ENCODE results near the gene ASCC3.
"Not testable (repeated sequence)": the region's sequence is repeated elsewhere in the genome, so short reads cannot be mapped to it uniquely, and the experiment has no call there.

Gene ASCC3

DNA sequence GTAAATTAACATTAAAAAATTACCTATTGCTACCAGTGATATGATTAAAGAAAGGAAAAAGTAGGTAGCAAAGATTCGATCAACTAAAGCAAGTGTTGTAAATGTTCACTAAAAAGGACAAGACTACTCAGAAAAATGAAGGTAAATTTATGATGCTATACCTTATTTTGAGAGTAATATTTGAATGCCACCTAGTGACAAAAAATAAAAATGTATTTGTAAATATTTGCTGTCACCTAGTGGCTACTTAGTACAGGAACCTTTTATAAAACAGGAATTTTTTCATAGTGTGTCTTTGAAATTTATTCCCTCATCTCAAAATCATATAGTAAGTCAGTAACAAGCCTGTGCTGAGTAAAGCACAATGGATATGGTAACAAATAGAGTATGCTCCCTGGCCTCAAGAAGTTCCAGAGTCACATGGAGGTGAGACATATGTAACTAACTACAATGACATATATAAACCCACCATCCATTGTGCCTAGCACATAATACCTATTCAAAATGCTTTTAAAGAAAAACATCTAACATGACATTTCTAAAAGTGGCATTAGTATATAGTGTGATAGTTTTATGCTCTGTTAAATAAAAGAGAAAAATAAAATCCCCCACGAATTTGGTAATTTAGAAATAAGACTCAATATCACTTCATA is 223.3 kb downstream of the ASCC3 start:
- DNase-seq: peak; percentile 2

DNA sequence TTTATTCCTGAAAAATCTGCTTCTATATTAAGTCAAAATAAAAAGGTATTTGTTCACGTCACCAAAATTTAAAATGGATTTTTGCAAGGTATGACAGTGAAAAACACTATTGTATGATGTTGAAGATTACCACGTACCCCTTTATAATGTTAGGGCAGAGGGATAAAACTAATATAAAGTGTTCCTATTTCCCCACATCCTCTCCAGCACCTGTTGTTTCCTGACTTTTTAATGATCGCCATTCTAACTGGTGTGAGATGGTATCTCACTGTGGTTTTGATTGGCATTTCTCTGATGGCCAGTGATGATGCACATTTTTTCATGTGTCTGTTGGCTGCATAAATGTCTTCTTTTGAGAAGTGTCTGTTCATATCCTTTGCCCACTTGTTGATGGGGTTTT is 240.0 kb downstream of the ASCC3 start:
- not testable (repeated sequence) for DNase-seq

DNA sequence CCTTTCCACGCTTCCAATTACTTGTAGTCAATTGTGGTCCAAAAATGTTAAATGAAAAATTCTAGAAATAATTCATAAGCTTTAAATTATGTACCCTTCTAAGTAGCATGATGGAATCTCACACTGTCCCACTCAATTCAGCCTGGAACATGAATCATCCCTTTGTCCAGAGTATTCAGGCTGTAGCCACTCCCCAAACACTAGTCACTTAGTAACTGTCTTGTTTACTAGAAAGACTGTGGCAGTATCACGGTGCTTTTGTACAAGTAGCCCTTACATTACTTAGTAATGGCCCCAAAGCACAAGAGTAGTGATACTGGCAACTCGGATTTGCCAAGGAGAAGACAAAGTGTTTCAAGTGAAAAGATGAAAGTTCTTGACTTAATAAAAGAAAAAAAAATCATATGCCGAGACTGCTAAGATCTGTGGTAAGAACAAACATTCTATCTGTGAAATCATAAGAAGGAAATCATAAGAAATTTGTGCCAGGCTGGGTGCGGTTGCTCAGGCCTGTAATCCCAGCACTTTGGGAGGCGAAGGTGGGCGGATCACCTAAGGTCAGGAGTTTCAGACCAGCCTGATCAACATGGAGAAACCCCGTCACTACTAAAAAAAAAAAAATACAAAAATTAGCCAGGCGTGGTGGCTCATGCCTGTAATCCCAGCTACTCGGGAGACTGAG is 247.9 kb downstream of the ASCC3 start:
- DNase-seq: no peak

DNA sequence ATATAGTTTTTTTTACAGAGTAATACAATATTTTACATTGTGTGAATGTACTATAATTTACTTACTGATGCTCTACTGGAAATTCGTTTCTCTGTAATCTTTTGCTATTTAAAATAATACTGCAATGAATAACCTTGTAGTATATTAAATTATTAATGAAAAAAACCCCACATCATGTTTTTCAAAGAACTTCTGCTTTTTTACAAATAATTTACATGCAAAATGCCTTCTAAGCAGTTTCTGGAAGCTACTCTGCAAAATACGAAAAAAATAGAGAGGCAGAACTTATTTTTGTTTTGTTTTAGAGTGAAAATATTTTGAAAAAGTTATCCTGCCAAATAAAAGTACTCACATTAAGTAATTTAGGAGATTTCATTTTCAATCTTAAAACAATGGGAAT is 250.6 kb downstream of the ASCC3 start:
- no peak for DNase-seq

DNA sequence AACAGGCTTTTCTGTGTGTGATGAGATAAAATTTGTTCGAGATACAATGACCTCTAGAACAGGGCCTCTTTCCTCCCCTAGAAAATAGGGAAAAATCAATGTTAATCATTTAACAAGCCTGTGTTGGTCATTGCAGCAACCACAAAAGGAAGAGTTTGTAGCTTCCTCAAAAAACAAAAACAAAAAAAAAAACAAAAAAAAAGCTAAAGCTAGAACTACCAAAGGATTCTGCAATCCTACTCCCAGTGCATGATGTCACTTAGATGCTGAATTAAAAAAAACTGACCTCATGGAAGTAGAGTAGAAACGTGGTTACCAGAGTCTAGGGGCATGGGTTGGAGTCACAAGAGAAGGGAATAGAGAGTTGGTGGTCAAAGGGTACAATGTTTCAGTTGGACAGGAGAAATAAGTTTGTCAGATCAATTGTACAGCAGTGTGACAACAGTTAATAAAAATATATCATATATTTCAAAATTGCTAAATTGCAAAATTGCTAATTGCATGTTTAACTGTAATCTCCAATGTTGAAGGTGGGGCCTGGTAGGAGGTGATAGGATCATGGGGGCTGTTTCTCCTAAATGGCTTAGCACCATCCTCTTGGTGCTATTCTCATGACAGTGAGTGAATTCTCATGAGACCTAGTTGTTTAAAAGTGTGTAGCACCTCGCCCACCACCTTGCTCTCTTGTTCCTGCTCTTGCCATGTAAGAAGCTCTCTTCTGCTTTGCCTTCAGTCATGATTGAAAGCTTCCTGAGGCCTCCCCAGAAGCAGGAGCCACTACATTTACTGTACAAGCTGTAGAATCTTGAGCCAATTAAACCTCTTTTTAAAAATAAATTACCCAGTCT is 253.0 kb downstream of the ASCC3 start:
- DNase-seq: no peak

DNA sequence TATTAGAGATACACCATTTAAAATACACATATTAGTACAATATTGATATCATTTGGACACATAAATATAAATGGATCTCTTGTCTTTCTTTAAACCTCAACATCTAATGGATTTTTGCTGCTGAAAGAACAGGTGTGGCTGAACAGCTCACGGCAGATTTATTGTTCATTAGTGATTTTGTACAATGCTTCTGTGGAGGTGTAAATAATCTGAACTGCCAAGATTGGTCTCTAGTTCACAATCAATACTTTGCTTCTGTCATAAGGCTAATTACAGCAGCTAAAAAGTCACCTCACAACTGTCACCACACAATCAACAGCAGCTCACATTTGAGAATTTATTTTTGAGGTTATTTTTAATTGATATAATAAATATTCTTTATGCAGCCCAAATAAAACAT is 254.4 kb downstream of the ASCC3 start:
- no peak for DNase-seq

DNA sequence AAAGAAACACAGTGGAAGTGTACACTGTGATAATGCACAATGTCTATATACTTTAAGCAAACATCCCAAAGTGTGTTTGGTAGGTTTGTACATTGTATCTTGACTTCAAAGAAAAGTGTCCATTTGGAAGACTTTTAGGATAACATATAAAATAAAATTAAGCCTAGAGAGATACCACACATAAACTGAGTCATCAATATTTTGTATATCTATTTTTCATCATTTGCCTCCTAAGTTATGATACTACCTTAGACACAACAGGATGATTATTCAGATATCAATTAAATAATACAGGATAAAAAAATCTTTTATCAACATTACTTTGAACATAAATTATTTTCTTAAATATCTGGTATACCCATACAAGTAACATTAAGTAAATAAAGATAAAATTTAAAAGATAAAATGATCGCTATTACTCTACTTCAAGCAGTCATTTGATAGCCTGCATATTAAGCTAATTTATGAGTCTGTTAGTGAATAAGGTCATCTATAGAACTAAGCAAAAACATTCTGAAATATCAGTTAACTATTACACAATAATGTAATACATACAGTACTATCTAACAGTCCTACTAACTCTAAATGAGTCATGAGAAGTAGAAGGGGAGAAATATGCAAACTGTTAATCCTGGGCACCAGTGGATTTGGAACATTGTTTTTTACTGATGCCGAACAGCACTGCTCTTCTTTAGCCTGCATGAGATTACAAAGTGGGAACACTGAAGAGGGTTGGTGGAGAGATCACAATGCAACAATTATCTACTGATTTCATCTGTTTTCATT is 258.0 kb downstream of the ASCC3 start:
- no peak for DNase-seq

DNA sequence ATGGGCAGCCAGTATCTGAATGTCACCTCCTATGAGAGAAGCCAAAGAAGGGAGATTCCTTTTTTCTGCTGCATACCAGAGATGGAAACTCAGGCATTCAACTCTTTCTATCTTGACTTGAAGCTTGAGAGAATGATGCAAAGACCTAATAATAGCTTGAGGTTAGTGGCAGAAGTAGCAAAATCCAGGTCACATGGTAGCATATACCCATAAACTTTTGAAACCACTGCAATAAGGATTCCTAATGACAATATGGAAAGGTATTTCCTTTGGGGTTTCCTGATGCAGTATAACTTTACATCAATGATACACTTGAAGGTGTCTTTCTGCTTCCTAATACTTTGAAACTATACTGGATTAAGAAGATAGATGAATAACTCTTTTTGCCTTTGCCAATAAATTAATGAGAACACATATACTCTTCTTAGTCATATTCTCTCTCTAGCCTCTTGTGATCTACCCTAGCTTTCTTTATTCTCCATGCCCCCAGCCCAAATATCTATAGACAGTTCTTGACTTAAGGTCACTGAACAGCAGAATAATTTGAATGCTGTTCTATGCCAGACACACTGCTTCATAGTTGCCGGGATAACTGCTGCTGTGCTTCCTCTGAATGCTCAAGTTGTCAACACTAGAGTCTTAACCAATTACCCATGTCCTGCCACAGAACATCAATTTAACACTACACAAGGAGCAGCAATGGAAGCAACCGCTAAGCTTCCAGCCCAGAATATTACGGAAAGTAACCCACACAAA is 260.9 kb downstream of the ASCC3 start:
- DNase-seq: no peak

DNA sequence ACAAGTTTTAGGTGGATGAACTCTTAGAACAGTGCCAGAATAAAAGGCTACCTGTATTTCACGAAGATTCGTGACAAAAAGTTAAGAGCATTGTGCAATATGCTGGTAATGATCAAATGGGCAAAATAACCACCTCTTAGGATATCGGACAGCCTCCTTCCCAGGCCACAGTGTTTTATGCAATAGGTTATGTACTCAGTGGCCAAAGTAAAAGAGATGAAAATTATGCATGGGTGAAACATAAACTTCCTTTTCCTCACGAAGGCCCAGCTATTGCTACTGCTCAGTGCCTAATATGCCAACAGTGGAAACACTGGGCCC is 262.8 kb downstream of the ASCC3 start:
- DNase-seq: no peak

DNA sequence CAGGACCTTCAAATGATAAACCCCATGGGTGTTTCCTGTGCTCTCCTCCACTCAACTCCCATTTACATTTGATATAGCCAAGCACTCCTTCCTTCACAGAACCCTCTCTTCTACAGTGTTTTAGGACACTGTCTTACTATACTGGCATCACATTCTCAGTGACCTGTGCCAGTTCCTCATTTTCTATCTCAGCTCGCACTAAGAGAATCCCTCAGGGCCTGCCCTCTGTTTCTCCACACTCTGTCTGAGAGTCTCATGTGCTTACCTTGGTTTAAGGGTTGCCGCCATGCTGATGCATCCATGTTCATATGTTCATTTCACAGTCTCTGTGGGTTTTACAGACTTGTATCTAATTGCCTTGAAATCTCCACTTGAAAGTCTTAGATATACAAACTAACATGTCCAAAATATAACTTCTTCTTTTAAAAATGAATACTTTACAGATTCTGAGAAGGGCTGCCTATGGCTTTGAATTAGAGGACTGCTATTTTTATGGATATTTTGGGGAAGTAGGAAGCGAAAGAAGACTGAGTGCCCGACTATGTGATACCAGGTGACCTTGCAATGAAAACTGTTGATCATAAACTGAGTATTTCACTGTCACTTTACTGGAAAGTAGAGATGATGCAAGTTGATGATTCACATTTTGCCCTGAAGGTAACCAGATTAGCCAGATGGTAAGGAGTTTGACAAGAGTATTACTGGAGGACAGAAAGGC is 263.3 kb downstream of the ASCC3 start:
- no peak for DNase-seq

DNA sequence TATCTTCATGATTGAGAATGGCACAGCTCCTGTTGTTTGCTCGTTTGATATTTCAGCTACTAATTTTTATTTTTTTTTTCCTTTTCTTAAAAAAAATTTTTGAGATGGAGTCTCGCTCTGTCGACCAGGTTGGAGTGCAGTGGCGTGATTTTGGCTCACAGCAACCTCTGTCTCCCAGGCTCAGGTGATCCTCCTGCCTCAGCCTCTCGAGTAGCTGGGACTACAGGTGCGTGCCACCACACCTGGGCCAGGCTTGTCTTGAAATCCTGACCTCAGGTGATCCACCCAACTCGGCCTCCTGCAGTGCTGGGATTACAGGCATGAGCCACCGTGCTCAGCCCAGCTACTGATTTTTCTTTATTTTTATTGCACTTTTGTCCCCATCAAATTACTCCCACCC is 266.2 kb downstream of the ASCC3 start:
- DNase-seq: no peak

DNA sequence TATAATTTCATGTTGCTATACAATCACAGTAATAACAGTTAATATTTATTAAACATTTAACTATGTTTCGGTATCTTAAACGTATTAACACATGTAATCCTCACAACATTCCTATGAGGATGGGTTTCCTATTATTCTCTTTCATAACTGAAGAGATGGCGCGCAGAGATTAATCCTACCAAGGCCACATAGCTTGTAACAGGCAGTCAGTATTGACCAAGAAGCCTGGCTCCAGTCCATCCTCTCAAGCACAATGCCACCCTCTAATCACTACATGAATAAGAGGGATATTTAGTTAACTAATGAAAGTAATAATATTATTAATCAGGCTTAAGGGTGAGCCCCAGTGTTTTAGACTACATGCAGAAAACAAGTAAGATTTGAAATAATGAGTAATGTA is 266.7 kb downstream of the ASCC3 start:
- DNase-seq: no peak

DNA sequence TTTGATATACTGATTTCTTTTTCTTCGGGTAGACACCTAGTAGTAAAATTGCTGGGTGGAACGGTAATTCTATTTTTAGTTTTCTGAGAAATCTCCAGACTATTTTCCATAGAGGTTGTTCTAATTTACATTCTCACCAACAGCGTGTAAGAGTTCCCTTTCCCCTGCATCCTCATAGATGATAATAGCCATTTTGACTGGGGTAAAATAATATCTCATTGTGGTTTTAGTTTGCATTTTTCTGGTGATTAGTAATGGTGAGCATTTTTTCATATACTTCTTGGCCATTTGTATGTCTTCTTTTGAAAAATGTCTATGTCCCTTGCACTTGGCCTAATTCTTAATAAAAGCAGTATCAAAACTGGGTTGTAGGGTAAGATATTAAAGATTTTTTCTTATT is 267.5 kb downstream of the ASCC3 start:
- DNase-seq: no peak

DNA sequence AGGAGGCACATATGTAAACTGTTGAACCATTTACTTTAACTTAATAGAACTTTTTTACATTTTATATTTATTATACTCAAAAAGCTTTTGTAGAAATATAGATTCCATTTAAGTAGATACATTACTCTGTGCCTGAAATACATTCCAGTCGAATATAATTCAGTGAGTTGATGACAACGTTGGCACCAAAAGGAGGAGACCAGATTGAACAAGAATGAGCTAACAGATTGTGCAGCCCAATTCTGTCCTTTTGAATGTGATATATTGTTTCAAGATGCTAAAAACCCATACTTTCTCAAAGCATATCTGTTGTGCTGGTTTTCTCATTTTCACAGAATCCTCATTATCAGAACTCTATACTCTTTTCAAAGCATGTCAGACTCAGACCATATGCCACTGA is 269.0 kb downstream of the ASCC3 start:
- DNase-seq: no peak

DNA sequence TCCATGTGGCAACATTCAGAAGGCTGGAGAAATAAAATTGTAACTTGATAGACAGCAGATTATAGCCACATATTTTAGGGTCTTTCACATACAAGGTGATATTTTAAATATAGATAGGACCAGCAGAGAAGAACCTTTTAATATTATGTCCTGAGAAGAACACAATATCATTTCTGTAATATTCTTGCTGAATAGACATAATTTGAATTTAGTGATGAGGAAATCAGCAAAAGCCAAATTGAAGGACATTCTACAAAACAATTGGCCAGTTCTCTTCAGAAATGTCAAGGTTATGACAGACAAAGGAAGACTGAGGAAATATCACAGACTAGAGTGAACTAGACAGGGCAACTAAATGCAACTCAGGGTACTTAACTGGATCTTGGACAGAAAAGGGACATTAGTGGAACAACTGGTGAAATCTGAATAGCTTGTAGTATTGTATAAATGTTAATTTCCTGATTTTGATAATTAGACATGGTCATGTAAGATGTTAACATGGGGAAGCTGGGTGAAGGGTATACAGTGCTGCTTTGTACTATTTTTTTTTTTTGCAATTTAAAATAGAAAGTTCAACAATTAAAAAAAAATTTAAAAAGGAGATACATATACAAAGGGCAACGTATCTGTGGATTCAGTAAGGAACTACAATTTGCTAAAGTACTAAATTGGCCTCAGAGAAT is 281.9 kb downstream of the ASCC3 start:
- DNase-seq: no peak

DNA sequence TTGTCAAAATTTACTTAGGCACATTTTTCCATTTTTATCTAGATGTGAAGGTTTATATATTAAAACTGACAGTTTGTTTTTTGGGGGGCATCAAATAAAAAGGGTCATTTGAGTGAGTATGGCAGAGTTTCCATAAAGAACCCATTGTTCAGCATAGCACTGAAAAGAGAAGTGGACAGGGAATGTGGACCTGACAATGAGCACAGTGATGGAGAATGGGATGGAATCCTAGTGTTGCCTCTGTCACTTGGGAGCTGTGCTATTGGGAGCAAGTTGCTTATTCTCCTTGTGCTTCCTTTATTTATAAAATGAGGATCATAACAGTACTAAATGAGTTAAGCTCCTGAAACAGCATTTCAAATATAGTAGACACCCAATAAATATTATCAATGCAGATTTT is 285.7 kb downstream of the ASCC3 start:
- DNase-seq: no peak

DNA sequence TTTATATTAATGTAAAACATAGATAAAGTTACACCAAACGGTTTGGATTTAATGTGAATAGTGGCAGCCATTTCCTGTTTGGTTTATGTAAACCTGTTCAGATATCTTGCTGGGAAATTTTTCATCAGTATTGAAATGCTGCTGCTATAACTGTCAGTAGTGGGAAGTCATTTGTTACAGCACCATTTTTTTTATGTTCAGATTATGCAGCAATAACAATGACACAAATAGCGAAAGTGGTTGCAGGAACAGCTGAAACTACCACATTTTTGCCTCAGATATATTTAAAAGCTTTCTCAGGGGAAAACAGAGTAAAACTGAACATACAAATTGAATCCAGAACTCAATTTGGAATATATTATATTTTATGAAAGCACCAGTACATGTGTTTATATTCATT is 287.6 kb downstream of the ASCC3 start:
- DNase-seq: no peak

DNA sequence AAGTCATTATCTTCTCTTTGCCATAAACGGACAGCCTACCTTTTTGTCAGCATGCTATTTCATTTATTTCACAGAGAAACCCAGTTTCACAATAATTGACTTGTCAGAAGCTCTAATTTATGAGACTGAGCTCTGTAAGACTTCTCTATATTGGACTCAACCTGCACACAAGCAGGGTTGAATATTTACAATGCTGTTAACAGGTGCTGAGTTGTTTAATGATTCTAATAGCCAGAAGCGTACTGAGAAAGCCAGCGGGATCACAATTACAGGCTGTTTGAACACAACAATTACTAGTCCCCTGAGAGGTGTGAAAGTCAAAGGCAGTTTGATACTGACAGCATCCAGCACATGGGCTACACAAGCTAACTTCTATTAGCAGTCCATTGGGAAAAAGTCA is 288.2 kb downstream of the ASCC3 start:
- DNase-seq: no peak

DNA sequence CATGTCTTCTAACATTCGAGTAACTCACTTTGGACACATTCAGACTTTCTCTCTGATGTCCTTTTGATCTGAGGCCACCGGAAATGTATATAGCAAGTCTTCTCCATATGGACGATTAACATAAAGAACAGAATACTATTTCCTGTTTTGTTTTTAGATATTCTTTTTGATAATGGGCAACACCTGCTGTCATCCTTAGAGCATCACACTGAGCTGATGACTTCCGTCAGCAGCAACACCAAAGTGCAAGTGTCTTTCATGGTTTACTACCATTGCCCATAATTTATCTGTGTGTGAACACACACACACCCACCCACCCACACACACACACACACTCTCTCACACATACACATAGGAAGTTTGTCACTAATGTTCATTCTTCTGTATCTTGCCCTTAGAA is 303.7 kb downstream of the ASCC3 start:
- DNase-seq: no peak

DNA sequence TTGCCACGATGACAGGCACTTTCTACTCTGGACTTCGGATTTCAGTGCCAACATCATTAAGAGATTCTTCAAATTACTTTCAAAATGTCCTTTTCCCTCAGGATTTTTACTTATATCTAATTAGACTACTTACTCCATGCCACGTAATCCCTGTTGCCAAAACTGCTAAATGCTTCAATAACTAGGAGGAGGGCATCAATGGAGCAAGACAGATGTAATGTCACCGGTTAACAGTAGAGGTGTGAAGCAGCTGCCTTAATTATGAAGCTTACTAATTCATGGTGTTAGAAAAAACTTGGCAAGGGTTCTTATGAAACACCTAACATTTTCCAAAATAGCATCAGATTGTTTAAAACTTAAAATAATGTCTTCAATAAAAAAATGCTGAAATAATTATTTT is 305.2 kb downstream of the ASCC3 start:
- no peak for DNase-seq

DNA sequence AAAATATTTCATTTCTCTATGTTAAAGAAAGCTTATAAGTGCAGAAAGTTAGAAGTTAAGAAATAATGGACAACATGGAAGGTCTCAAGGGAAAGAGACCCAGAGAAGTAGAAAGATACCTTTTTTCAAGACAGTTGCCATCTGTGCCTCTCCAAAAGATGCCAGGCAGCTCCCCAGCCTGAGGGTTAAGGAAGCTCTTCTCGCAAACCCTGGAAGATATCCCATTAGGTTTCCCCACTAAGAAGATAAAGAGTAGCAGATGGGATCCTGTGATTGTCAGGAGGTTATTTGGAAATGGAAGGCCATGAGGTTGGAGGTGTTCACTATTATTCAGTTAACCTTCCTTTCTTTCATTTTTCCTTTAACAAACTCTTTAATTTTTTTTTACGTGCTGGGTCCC is 306.3 kb downstream of the ASCC3 start:
- no peak for DNase-seq

Measured in KG1 (cell line).